Measurements from ENCODE around the gene MKRN2. TPM values are rescaled to one million over a fixed set of nuclear protein-coding genes. Genes with fewer than 3 reads are reported as not detected.

Gene MKRN2
- total and polyA plus RNA-seq, 2 of the 8 experiments (the other 6 are each of a cell fraction or from before 2014, with no cell fraction given) = 15.3 to 17.6 TPM

GRCh38 chr3:12601072-12601471 lies 44.2 kb downstream of the MKRN2 start:
- H3K36me3 ChIP-seq (ENCODE audit: control insufficient read depth in 2 of 4, insufficient read depth in 4 of 4, low read length in 3 of 4) = peaks cover 15 to 66% (median 43%) of the 10 kb centered on the region in 4 experiments
- H3K4me2 ChIP-seq (ENCODE audit: insufficient read depth in 1 of 2, low read depth in 2 of 2, low read length in 2 of 2) = no peak overlapping the region
- 92% methylated on average over 1 of the region's 1 CpG; no CpG with 5 or more reads in 1 of the 2 experiments for WGBS, 2 experiments (ENCODE audit: extremely low coverage in 1 of 2, insufficient coverage in 1 of 2, insufficient read length in 1 of 2, insufficient replicate concordance in 2 of 2, low coverage in 1 of 2, low lambda C conversion rate in 2 of 2, missing lambda C conversion rate in 1 of 2)
- no peaks in the 10 kb centered on the region for H3K79me2 ChIP-seq (ENCODE audit: control insufficient read depth in 1 of 2, insufficient read depth in 2 of 2, low read length in 2 of 2)
- no peak overlapping the region for H3K56ac ChIP-seq (replicated peaks; ENCODE audit: insufficient read length, low read depth, low read length)
- H3K27ac ChIP-seq (ENCODE audit: low read depth, low read length) = no peak overlapping the region
- H2BK15ac ChIP-seq (ENCODE audit: low read length) = no peak overlapping the region
- ChIA-PET POLR2A (ENCODE audit: partially characterized antibody) (interaction anchor here (0.9 kb wide), 1 partner anchor 16 kb away, joined by 3 read pairs; no protein-coding TSS in a partner anchor), CTCF (ENCODE audit: partially characterized antibody) (interaction anchor here (0.7 to 2.2 kb wide), 4 partner anchors 9 to 119 kb away, joined by 3 to 8 read pairs (median 4); no protein-coding TSS in a partner anchor)
- H2BK12ac ChIP-seq (ENCODE audit: low read depth, low read length) = no peak overlapping the region
- no peak overlapping the region for H3K4ac ChIP-seq (replicated peaks; ENCODE audit: insufficient read length, low read depth, low read length)
- H3K23ac ChIP-seq (ENCODE audit: insufficient read length) = no peak overlapping the region
- no peak overlapping the region for H3K14ac ChIP-seq (ENCODE audit: insufficient read length)
- H3K9ac ChIP-seq (replicated peaks in 1 of 4; ENCODE audit: extremely low read depth in 1 of 4, low read depth in 3 of 4, low read length in 3 of 4) = no peak overlapping the region
- H3K9me3 ChIP-seq (ENCODE audit: insufficient read depth in 2 of 2, low read depth in 1 of 2, low read length in 1 of 2) = no peaks in the 10 kb centered on the region
- H3K23me2 ChIP-seq (ENCODE audit: low read depth, low read length) = no peaks in the 10 kb centered on the region
- DNase-seq (ENCODE audit: low read depth in 1 of 2, low spot score in 2 of 2) (no peak), FAIRE-seq (no peak)
- no peaks in the 10 kb centered on the region for H3K27me3 ChIP-seq (replicated peaks in 1 of 4; ENCODE audit: control insufficient read depth in 3 of 4, extremely low read depth in 1 of 4, insufficient read depth in 3 of 4, low read length in 3 of 4)
- H3K4me3 ChIP-seq (ENCODE audit: extremely low read depth in 1 of 4, insufficient read depth in 2 of 4, low read depth in 3 of 4, low read length in 4 of 4) = no peak overlapping the region
- no peak overlapping the region for H2BK5ac ChIP-seq (ENCODE audit: low read depth, low read length)
- TF ChIP-seq RFX5 (IDR thresholded peaks at IDR 0.05; ENCODE audit: borderline replicate concordance, low read depth, low read length) (no peak), EGR1 (IDR thresholded peaks at IDR 0.05; ENCODE audit: borderline replicate concordance, low read depth, low read length) (no peak), HDAC2 (IDR thresholded peaks at IDR 0.05; ENCODE audit: borderline replicate concordance in 1 of 2, low read depth in 2 of 2, low read length in 2 of 2) (no peak), CREB1 (IDR thresholded peaks at IDR 0.05) (no peak), NRF1 (IDR thresholded peaks at IDR 0.05; ENCODE audit: low read depth, low read length) (no peak), RAD21 (IDR thresholded peaks at IDR 0.05 in 1 of 2, conservative IDR thresholded peaks at IDR 0.05 in 1 of 2; ENCODE audit: low read depth in 2 of 2, low read length in 2 of 2) (peak; percentile 6 to 16; a peak in 2 of 4 replicates)
- H4K91ac ChIP-seq (replicated peaks; ENCODE audit: insufficient read length, low read length) = no peak overlapping the region
- no peaks in the 10 kb centered on the region for H3K4me1 ChIP-seq (replicated peaks in 1 of 4; ENCODE audit: control insufficient read depth in 3 of 4, insufficient read depth in 4 of 4, low read length in 3 of 4)
- no peaks in the 10 kb centered on the region; the same call in 1 of the 2 replicates for H3K79me1 ChIP-seq (ENCODE audit: low read depth, low read length)
- no peak overlapping the region for H4K8ac ChIP-seq (ENCODE audit: extremely low read depth, insufficient read depth, low read length)
- H4K5ac ChIP-seq (ENCODE audit: insufficient read length, low read depth, low read length) = no peak overlapping the region
- H2AFZ ChIP-seq (ENCODE audit: low read length) = no peak overlapping the region
- no peak overlapping the region for H2BK20ac ChIP-seq (ENCODE audit: low read length)
- H3K18ac ChIP-seq (ENCODE audit: extremely low read depth, low read length) = no peak overlapping the region
- no peak overlapping the region for H2AK5ac ChIP-seq (ENCODE audit: low read depth, low read length)
- H4K20me1 ChIP-seq (replicated peaks in 1 of 2; ENCODE audit: control insufficient read depth in 1 of 2, insufficient read depth in 2 of 2, low read length in 2 of 2) = no peaks in the 10 kb centered on the region
- H2BK120ac ChIP-seq (replicated peaks; ENCODE audit: low read depth, low read length) = no peak overlapping the region
